ENCODE results near the gene CTSO.

CTSO gene

GRCh38 chr4:155973639-155974475 is 20.2 kb upstream of the CTSO start:
- no peak for TF ChIP-seq EZH2phosphoT487 (IDR thresholded peaks at IDR 0.05; ENCODE audit: borderline replicate concordance, low read length)
- TF ChIP-seq, protein P1, sequence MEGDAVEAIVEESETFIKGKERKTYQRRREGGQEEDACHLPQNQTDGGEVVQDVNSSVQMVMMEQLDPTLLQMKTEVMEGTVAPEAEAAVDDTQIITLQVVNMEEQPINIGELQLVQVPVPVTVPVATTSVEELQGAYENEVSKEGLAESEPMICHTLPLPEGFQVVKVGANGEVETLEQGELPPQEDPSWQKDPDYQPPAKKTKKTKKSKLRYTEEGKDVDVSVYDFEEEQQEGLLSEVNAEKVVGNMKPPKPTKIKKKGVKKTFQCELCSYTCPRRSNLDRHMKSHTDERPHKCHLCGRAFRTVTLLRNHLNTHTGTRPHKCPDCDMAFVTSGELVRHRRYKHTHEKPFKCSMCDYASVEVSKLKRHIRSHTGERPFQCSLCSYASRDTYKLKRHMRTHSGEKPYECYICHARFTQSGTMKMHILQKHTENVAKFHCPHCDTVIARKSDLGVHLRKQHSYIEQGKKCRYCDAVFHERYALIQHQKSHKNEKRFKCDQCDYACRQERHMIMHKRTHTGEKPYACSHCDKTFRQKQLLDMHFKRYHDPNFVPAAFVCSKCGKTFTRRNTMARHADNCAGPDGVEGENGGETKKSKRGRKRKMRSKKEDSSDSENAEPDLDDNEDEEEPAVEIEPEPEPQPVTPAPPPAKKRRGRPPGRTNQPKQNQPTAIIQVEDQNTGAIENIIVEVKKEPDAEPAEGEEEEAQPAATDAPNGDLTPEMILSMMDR (IDR thresholded peaks at IDR 0.05; ENCODE audit: low read depth, low read length, poor library complexity, severe bottlenecking) = no peak
- H3K4me1 ChIP-seq (ENCODE audit: control insufficient read depth, low read length) = no peaks in the 10 kb centered on the region
- H3K27ac ChIP-seq (ENCODE audit: low read depth, low read length) = no peak overlapping the region
- no peaks in the 10 kb centered on the region for H4K20me1 ChIP-seq (ENCODE audit: control insufficient read depth, insufficient read depth, low read depth, low read length)
- H3K79me2 ChIP-seq (ENCODE audit: control insufficient read depth, low read length) = no peaks in the 10 kb centered on the region
- no peaks in the 10 kb centered on the region for H3K27me3 ChIP-seq (ENCODE audit: control insufficient read depth, low read length)
- H3K36me3 ChIP-seq (ENCODE audit: control insufficient read depth, low read length) = no peaks in the 10 kb centered on the region
- H3K4me3 ChIP-seq (ENCODE audit: low read length) = no peak overlapping the region
- H3K9me3 ChIP-seq (ENCODE audit: control insufficient read depth, insufficient read depth, low read length) = no peaks in the 10 kb centered on the region
- no peaks in the 10 kb centered on the region for H3F3A ChIP-seq (ENCODE audit: control insufficient read depth, insufficient read depth)
- no peak overlapping the region for H3K4me2 ChIP-seq (ENCODE audit: low read length)
- no peaks in the 10 kb centered on the region for H3K9me2 ChIP-seq (replicated peaks; ENCODE audit: control insufficient read depth, low read length)

GRCh38 chr4:155972098-155972497 is 18.4 kb upstream of the CTSO start:
- Histone ChIP-seq H3F3A (ENCODE audit: control insufficient read depth, insufficient read depth) (no peaks in the 10 kb centered on the region), H3K79me2 (ENCODE audit: control insufficient read depth, low read length) (no peaks in the 10 kb centered on the region), H3K4me1 (ENCODE audit: control insufficient read depth, low read length) (no peaks in the 10 kb centered on the region), H3K36me3 (ENCODE audit: control insufficient read depth, low read length) (no peaks in the 10 kb centered on the region), H3K9me2 (replicated peaks; ENCODE audit: control insufficient read depth, low read length) (no peaks in the 10 kb centered on the region), H3K27ac (ENCODE audit: low read depth, low read length) (no peak overlapping the region), H3K4me3 (ENCODE audit: low read length) (no peak overlapping the region), H4K20me1 (ENCODE audit: control insufficient read depth, insufficient read depth, low read depth, low read length) (no peaks in the 10 kb centered on the region), H3K27me3 (ENCODE audit: control insufficient read depth, low read length) (no peaks in the 10 kb centered on the region), H3K9me3 (ENCODE audit: control insufficient read depth, insufficient read depth, low read length) (no peaks in the 10 kb centered on the region), H3K4me2 (ENCODE audit: low read length) (no peak overlapping the region)
- no peak for TF ChIP-seq EZH2phosphoT487 (IDR thresholded peaks at IDR 0.05; ENCODE audit: borderline replicate concordance, low read length)
- TF ChIP-seq, protein P1 (IDR thresholded peaks at IDR 0.05; ENCODE audit: low read depth, low read length, poor library complexity, severe bottlenecking) = no peak

- no peaks in the 10 kb centered on the region for H4K20me1 ChIP-seq (ENCODE audit: control insufficient read depth, insufficient read depth, low read depth, low read length)
- H3K4me2 ChIP-seq (ENCODE audit: low read length) = no peak overlapping the region
- H3K36me3 ChIP-seq (ENCODE audit: control insufficient read depth, low read length) = no peaks in the 10 kb centered on the region
- no peaks in the 10 kb centered on the region for H3K79me2 ChIP-seq (ENCODE audit: control insufficient read depth, low read length)
- H3K4me1 ChIP-seq (ENCODE audit: control insufficient read depth, low read length) = no peaks in the 10 kb centered on the region
- no peak overlapping the region for H3K27ac ChIP-seq (ENCODE audit: low read depth, low read length)
- no peaks in the 10 kb centered on the region for H3F3A ChIP-seq (ENCODE audit: control insufficient read depth, insufficient read depth)
- TF ChIP-seq, protein P1 (IDR thresholded peaks at IDR 0.05; ENCODE audit: low read depth, low read length, poor library complexity, severe bottlenecking) = no peak
- no peak for TF ChIP-seq EZH2phosphoT487 (IDR thresholded peaks at IDR 0.05; ENCODE audit: borderline replicate concordance, low read length)
- no peaks in the 10 kb centered on the region for H3K9me3 ChIP-seq (ENCODE audit: control insufficient read depth, insufficient read depth, low read length)
- H3K4me3 ChIP-seq (ENCODE audit: low read length) = no peak overlapping the region
- H3K9me2 ChIP-seq (replicated peaks; ENCODE audit: control insufficient read depth, low read length) = no peaks in the 10 kb centered on the region
- no peaks in the 10 kb centered on the region for H3K27me3 ChIP-seq (ENCODE audit: control insufficient read depth, low read length)
These were observed 13.2 kb upstream of the CTSO start for GRCh38 chr4:155966731-155967395.

All from DOHH2 (cell line).